ENCODE measurements around the gene PRR11.

The PRR11 gene

GRCh38 chr17:59151591-59151990 lies 4.0 kb upstream of the PRR11 start:
- H2AFZ ChIP-seq (ENCODE audit: low read length, unreplicated experiment), result no peak overlapping the region
- H3K36me3 ChIP-seq (ENCODE audit: insufficient read depth, low read length), result no peaks in the 10 kb centered on the region
- H3K4me1 ChIP-seq (ENCODE audit: control insufficient read depth, insufficient read depth, low read length, unreplicated experiment), result peaks cover 26% of the 10 kb centered on the region
- peak overlapping the region; percentile 85 for H3K4me3 ChIP-seq (ENCODE audit: low read depth, low read length)
- peak overlapping the region; percentile 88; the same call in 1 of the 2 replicates for H3K27ac ChIP-seq (ENCODE audit: low read depth, low read length)
- H3K27me3 ChIP-seq (ENCODE audit: insufficient read depth, low read length), result no peaks in the 10 kb centered on the region
- peaks cover 87% of the 10 kb centered on the region for H3K79me2 ChIP-seq (ENCODE audit: control insufficient read depth, insufficient read depth, low read length, unreplicated experiment)

GRCh38 chr17:59152925-59153324 lies 2.6 kb upstream of the PRR11 start:
- H2AFZ ChIP-seq (ENCODE audit: low read length, unreplicated experiment), result no peak overlapping the region
- H3K4me1 ChIP-seq (ENCODE audit: control insufficient read depth, insufficient read depth, low read length, unreplicated experiment), result peaks cover 35% of the 10 kb centered on the region
- no peaks in the 10 kb centered on the region for H3K27me3 ChIP-seq (ENCODE audit: insufficient read depth, low read length)
- H3K27ac ChIP-seq (ENCODE audit: low read depth, low read length), result peak overlapping the region; percentile 88
- no peaks in the 10 kb centered on the region for H3K36me3 ChIP-seq (ENCODE audit: insufficient read depth, low read length)
- H3K79me2 ChIP-seq (ENCODE audit: control insufficient read depth, insufficient read depth, low read length, unreplicated experiment), result peaks cover 88% of the 10 kb centered on the region
- H3K4me3 ChIP-seq (ENCODE audit: low read depth, low read length), result peak overlapping the region; percentile 85

GRCh38 chr17:59154292-59154720 lies 1.2 kb upstream of the PRR11 start:
- Histone ChIP-seq H3K79me2 (ENCODE audit: control insufficient read depth, insufficient read depth, low read length, unreplicated experiment) (peaks cover 88% of the 10 kb centered on the region), H3K27ac (ENCODE audit: low read depth, low read length) (peak overlapping the region; percentile 88), H3K4me3 (ENCODE audit: low read depth, low read length) (peak overlapping the region; percentile 85), H3K4me1 (ENCODE audit: control insufficient read depth, insufficient read depth, low read length, unreplicated experiment) (peaks cover 45% of the 10 kb centered on the region), H3K36me3 (ENCODE audit: insufficient read depth, low read length) (no peaks in the 10 kb centered on the region), H2AFZ (ENCODE audit: low read length, unreplicated experiment) (peak overlapping the region; percentile 74), H3K27me3 (ENCODE audit: insufficient read depth, low read length) (no peaks in the 10 kb centered on the region)

- H3K27ac ChIP-seq (ENCODE audit: low read depth, low read length), result peak within 1 kb of the TSS; percentile 88
- peaks cover 88% of the 10 kb centered on the region for H3K79me2 ChIP-seq (ENCODE audit: control insufficient read depth, insufficient read depth, low read length, unreplicated experiment)
- H3K36me3 ChIP-seq (ENCODE audit: insufficient read depth, low read length), result no peaks in the 10 kb centered on the region
- H2AFZ ChIP-seq (ENCODE audit: low read length, unreplicated experiment), result peak within 1 kb of the TSS; percentile 74
- H3K4me1 ChIP-seq (ENCODE audit: control insufficient read depth, insufficient read depth, low read length, unreplicated experiment), result peaks cover 49% of the 10 kb centered on the region
- no peaks in the 10 kb centered on the region for H3K27me3 ChIP-seq (ENCODE audit: insufficient read depth, low read length)
- H3K4me3 ChIP-seq (ENCODE audit: low read depth, low read length), result peak within 1 kb of the TSS; percentile 85
Observed at GRCh38 chr17:59154721-59155438, 666 bp upstream of the PRR11 start, which contains the start of gene SKA2. Gene SKA2, minus strand, starts transcription at chr17:59155186. Its CDS starts 23 bp downstream, at chr17:59155163.

- Histone ChIP-seq H2AFZ (ENCODE audit: low read length, unreplicated experiment) (peak overlapping the region; percentile 50), H3K27ac (ENCODE audit: low read depth, low read length) (no peak overlapping the region), H3K4me3 (ENCODE audit: low read depth, low read length) (peak overlapping the region; percentile 56), H3K27me3 (ENCODE audit: insufficient read depth, low read length) (no peaks in the 10 kb centered on the region), H3K36me3 (ENCODE audit: insufficient read depth, low read length) (no peaks in the 10 kb centered on the region), H3K79me2 (ENCODE audit: control insufficient read depth, insufficient read depth, low read length, unreplicated experiment) (peaks cover 93% of the 10 kb centered on the region), H3K4me1 (ENCODE audit: control insufficient read depth, insufficient read depth, low read length, unreplicated experiment) (peaks cover 36% of the 10 kb centered on the region)
Observed at GRCh38 chr17:59160157-59161025, 4.8 kb downstream of the PRR11 start.

- Histone ChIP-seq H3K4me3 (ENCODE audit: low read depth, low read length) (no peak overlapping the region), H3K27ac (ENCODE audit: low read depth, low read length) (no peak overlapping the region), H3K27me3 (ENCODE audit: insufficient read depth, low read length) (no peaks in the 10 kb centered on the region), H2AFZ (ENCODE audit: low read length, unreplicated experiment) (no peak overlapping the region), H3K4me1 (ENCODE audit: control insufficient read depth, insufficient read depth, low read length, unreplicated experiment) (peaks cover 43% of the 10 kb centered on the region), H3K79me2 (ENCODE audit: control insufficient read depth, insufficient read depth, low read length, unreplicated experiment) (peaks cover 94% of the 10 kb centered on the region), H3K36me3 (ENCODE audit: insufficient read depth, low read length) (no peaks in the 10 kb centered on the region)
Observed at GRCh38 chr17:59161477-59161876, 5.9 kb downstream of the PRR11 start.

- H3K27ac ChIP-seq (ENCODE audit: low read depth, low read length), result peak overlapping the region; percentile 26; the same call in 1 of the 2 replicates
- no peaks in the 10 kb centered on the region for H3K27me3 ChIP-seq (ENCODE audit: insufficient read depth, low read length)
- H3K79me2 ChIP-seq (ENCODE audit: control insufficient read depth, insufficient read depth, low read length, unreplicated experiment), result peaks cover 73% of the 10 kb centered on the region
- peaks cover 24% of the 10 kb centered on the region for H3K4me1 ChIP-seq (ENCODE audit: control insufficient read depth, insufficient read depth, low read length, unreplicated experiment)
- H3K4me3 ChIP-seq (ENCODE audit: low read depth, low read length), result no peak overlapping the region
- H3K36me3 ChIP-seq (ENCODE audit: insufficient read depth, low read length), result no peaks in the 10 kb centered on the region
- H2AFZ ChIP-seq (ENCODE audit: low read length, unreplicated experiment), result peak overlapping the region; percentile 88
Observed at GRCh38 chr17:59165933-59166342, 10.4 kb downstream of the PRR11 start.

GRCh38 chr17:59167571-59168001 lies 12.0 kb downstream of the PRR11 start:
- peak overlapping the region; percentile 69 for H2AFZ ChIP-seq (ENCODE audit: low read length, unreplicated experiment)
- peaks cover 17% of the 10 kb centered on the region for H3K4me1 ChIP-seq (ENCODE audit: control insufficient read depth, insufficient read depth, low read length, unreplicated experiment)
- peaks cover 56% of the 10 kb centered on the region for H3K79me2 ChIP-seq (ENCODE audit: control insufficient read depth, insufficient read depth, low read length, unreplicated experiment)
- peak overlapping the region; percentile 57 for H3K27ac ChIP-seq (ENCODE audit: low read depth, low read length)
- peaks cover 7% of the 10 kb centered on the region for H3K36me3 ChIP-seq (ENCODE audit: insufficient read depth, low read length)
- H3K4me3 ChIP-seq (ENCODE audit: low read depth, low read length), result peak overlapping the region; percentile 4; the same call in 1 of the 2 replicates
- H3K27me3 ChIP-seq (ENCODE audit: insufficient read depth, low read length), result no peaks in the 10 kb centered on the region

GRCh38 chr17:59172436-59173004 lies 17.0 kb downstream of the PRR11 start:
- no peaks in the 10 kb centered on the region for H3K27me3 ChIP-seq (ENCODE audit: insufficient read depth, low read length)
- no peak overlapping the region for H2AFZ ChIP-seq (ENCODE audit: low read length, unreplicated experiment)
- no peak overlapping the region for H3K27ac ChIP-seq (ENCODE audit: low read depth, low read length)
- H3K36me3 ChIP-seq (ENCODE audit: insufficient read depth, low read length), result peaks cover 24% of the 10 kb centered on the region
- H3K79me2 ChIP-seq (ENCODE audit: control insufficient read depth, insufficient read depth, low read length, unreplicated experiment), result peaks cover 24% of the 10 kb centered on the region
- no peak overlapping the region for H3K4me3 ChIP-seq (ENCODE audit: low read depth, low read length)
- peaks cover 5% of the 10 kb centered on the region for H3K4me1 ChIP-seq (ENCODE audit: control insufficient read depth, insufficient read depth, low read length, unreplicated experiment)

GRCh38 chr17:59174671-59175070 lies 19.1 kb downstream of the PRR11 start:
- H3K4me1 ChIP-seq (ENCODE audit: control insufficient read depth, insufficient read depth, low read length, unreplicated experiment), result no peaks in the 10 kb centered on the region
- peaks cover 24% of the 10 kb centered on the region for H3K36me3 ChIP-seq (ENCODE audit: insufficient read depth, low read length)
- H3K27ac ChIP-seq (ENCODE audit: low read depth, low read length), result no peak overlapping the region
- no peak overlapping the region for H2AFZ ChIP-seq (ENCODE audit: low read length, unreplicated experiment)
- no peak overlapping the region for H3K4me3 ChIP-seq (ENCODE audit: low read depth, low read length)
- H3K27me3 ChIP-seq (ENCODE audit: insufficient read depth, low read length), result no peaks in the 10 kb centered on the region
- peaks cover 11% of the 10 kb centered on the region for H3K79me2 ChIP-seq (ENCODE audit: control insufficient read depth, insufficient read depth, low read length, unreplicated experiment)
